H1 (cell line): Measurements from ENCODE around the gene NLN. TPM values are rescaled to one million over a fixed set of nuclear protein-coding genes. Genes with fewer than 3 reads are reported as not detected.

Experiments used
- CHD1 ChIP-seq: IDR thresholded peaks from 2 replicates; pipeline ENCODE4 v1.6.1; 2012; ENCODE audit warnings: low read depth, low read length, improper control_type of control experiment
- EGR1 ChIP-seq: IDR thresholded peaks from 2 replicates; pipeline ENCODE4 v1.6.1; 2011; ENCODE audit warnings: low read depth, low read length, borderline replicate concordance
- GABPA ChIP-seq: IDR thresholded peaks from 2 replicates; pipeline ENCODE4 v1.6.1; 2011; ENCODE audit warnings: mild to moderate bottlenecking, low read length, moderate library complexity, borderline replicate concordance; ENCODE audit not compliant: insufficient read depth
- HDAC2 ChIP-seq, 2 experiments: fragments of 300-600 bp in 1 of 2; sonication (generic) in 1 of 2; IDR thresholded peaks; 2 replicates each; pipeline ENCODE4 v1.6.1; 2011 to 2012; ENCODE audit warnings: low read depth in 2 of 2, low read length in 2 of 2, mild to moderate bottlenecking in 2 of 2, moderate library complexity in 2 of 2, borderline replicate concordance in 1 of 2, inconsistent platforms in 1 of 2
- JUND ChIP-seq: IDR thresholded peaks from 2 replicates; pipeline ENCODE4 v1.6.1; 2011; ENCODE audit warnings: mild to moderate bottlenecking, improper control_type of control experiment, low read length
- POLR2AphosphoS5 ChIP-seq: IDR thresholded peaks from 2 replicates; pipeline ENCODE4 v1.6.1; 2011; ENCODE audit warnings: low read depth, low read length
- RFX5 ChIP-seq: IDR thresholded peaks from 2 replicates; pipeline ENCODE4 v1.6.1; 2011; ENCODE audit warnings: low read depth, low read length, improper control_type of control experiment, borderline replicate concordance
- TEAD4 ChIP-seq: IDR thresholded peaks from 2 replicates; pipeline ENCODE4 v1.6.1; 2012; ENCODE audit warnings: low read depth, low read length, inconsistent platforms, mixed read lengths
- polyA plus RNA-seq, 7 experiments: library from polyadenylated mRNA; depleted of rRNA in 3 of 7; stranded (reverse) in 5 of 7; unstranded in 2 of 7; fragments of >200 nt in 5 of 7; fragments of 200-250 nt in 2 of 7; gene quantifications; 1 replicate in 5 of 7; 2 replicates in 1 of 7; 4 replicates in 1 of 7; pipeline versions ENCODE4 v1.2.1 to v1.2.3, GENCODE V29; 2011 to 2013; ENCODE audit warnings: missing spikeins in 2 of 7, mixed read lengths in 2 of 7
- total RNA-seq: library from RNA; stranded (reverse); fragmentation: NEBNext Ultra II Directional; extraction: Animal tissue kit (Norgen Biotek cat#: 25700); gene quantifications from 2 replicates; pipeline ENCODE4 v1.2.1, GENCODE V29; 2021
- TF ChIP-seq, protein P1 (sequence below): fragments of 300-600 bp; sonication (generic); IDR thresholded peaks from 2 replicates; pipeline ENCODE4 v1.7.1; 2012; ENCODE audit warnings: low read length, moderate library complexity, mild to moderate bottlenecking, inconsistent platforms; ENCODE audit not compliant: insufficient replicate concordance
- TF ChIP-seq, protein P2 (sequence below): IDR thresholded peaks from 2 replicates; pipeline ENCODE4 v1.6.1; 2011; ENCODE audit warnings: low read depth, mild to moderate bottlenecking, low read length; ENCODE audit not compliant: insufficient read depth

NLN gene
- total and polyA plus RNA-seq, 2 of the 8 experiments (the other 6 are each of a cell fraction or from before 2014, with no cell fraction given): 46.7 to 192 TPM

DNA sequence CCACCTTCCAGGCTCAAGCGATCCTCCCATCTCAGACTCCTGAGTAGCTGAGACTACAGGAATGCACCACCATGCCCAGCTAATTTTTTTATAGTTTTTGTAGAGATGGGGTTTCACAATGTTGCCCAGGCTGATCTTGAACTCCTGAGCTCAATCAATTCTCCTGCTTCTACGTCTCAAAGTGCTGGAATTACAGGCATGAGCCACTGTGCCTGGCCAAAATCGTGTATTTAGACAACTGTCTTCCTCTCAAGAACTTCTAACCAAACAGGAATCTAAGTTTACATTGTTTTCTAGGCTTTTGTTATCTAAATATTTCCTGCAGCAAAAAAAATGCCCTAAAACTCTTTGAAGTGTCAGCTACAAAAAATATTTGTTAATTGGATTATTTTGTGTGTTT is 78.8 kb downstream of the NLN start (continued):
- TF ChIP-seq, protein P1, sequence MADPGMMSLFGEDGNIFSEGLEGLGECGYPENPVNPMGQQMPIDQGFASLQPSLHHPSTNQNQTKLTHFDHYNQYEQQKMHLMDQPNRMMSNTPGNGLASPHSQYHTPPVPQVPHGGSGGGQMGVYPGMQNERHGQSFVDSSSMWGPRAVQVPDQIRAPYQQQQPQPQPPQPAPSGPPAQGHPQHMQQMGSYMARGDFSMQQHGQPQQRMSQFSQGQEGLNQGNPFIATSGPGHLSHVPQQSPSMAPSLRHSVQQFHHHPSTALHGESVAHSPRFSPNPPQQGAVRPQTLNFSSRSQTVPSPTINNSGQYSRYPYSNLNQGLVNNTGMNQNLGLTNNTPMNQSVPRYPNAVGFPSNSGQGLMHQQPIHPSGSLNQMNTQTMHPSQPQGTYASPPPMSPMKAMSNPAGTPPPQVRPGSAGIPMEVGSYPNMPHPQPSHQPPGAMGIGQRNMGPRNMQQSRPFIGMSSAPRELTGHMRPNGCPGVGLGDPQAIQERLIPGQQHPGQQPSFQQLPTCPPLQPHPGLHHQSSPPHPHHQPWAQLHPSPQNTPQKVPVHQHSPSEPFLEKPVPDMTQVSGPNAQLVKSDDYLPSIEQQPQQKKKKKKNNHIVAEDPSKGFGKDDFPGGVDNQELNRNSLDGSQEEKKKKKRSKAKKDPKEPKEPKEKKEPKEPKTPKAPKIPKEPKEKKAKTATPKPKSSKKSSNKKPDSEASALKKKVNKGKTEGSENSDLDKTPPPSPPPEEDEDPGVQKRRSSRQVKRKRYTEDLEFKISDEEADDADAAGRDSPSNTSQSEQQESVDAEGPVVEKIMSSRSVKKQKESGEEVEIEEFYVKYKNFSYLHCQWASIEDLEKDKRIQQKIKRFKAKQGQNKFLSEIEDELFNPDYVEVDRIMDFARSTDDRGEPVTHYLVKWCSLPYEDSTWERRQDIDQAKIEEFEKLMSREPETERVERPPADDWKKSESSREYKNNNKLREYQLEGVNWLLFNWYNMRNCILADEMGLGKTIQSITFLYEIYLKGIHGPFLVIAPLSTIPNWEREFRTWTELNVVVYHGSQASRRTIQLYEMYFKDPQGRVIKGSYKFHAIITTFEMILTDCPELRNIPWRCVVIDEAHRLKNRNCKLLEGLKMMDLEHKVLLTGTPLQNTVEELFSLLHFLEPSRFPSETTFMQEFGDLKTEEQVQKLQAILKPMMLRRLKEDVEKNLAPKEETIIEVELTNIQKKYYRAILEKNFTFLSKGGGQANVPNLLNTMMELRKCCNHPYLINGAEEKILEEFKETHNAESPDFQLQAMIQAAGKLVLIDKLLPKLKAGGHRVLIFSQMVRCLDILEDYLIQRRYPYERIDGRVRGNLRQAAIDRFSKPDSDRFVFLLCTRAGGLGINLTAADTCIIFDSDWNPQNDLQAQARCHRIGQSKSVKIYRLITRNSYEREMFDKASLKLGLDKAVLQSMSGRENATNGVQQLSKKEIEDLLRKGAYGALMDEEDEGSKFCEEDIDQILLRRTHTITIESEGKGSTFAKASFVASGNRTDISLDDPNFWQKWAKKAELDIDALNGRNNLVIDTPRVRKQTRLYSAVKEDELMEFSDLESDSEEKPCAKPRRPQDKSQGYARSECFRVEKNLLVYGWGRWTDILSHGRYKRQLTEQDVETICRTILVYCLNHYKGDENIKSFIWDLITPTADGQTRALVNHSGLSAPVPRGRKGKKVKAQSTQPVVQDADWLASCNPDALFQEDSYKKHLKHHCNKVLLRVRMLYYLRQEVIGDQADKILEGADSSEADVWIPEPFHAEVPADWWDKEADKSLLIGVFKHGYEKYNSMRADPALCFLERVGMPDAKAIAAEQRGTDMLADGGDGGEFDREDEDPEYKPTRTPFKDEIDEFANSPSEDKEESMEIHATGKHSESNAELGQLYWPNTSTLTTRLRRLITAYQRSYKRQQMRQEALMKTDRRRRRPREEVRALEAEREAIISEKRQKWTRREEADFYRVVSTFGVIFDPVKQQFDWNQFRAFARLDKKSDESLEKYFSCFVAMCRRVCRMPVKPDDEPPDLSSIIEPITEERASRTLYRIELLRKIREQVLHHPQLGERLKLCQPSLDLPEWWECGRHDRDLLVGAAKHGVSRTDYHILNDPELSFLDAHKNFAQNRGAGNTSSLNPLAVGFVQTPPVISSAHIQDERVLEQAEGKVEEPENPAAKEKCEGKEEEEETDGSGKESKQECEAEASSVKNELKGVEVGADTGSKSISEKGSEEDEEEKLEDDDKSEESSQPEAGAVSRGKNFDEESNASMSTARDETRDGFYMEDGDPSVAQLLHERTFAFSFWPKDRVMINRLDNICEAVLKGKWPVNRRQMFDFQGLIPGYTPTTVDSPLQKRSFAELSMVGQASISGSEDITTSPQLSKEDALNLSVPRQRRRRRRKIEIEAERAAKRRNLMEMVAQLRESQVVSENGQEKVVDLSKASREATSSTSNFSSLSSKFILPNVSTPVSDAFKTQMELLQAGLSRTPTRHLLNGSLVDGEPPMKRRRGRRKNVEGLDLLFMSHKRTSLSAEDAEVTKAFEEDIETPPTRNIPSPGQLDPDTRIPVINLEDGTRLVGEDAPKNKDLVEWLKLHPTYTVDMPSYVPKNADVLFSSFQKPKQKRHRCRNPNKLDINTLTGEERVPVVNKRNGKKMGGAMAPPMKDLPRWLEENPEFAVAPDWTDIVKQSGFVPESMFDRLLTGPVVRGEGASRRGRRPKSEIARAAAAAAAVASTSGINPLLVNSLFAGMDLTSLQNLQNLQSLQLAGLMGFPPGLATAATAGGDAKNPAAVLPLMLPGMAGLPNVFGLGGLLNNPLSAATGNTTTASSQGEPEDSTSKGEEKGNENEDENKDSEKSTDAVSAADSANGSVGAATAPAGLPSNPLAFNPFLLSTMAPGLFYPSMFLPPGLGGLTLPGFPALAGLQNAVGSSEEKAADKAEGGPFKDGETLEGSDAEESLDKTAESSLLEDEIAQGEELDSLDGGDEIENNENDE: no peak
- TF ChIP-seq CHD1 (no peak), JUND (no peak), HDAC2 (IDR thresholded peaks at IDR 0.05; ENCODE audit: borderline replicate concordance in 1 of 2, low read depth in 2 of 2, low read length in 2 of 2) (no peak), EGR1 (no peak), POLR2AphosphoS5 (no peak), TEAD4 (no peak), RFX5 (no peak), GABPA (no peak)
- TF ChIP-seq, protein P2, sequence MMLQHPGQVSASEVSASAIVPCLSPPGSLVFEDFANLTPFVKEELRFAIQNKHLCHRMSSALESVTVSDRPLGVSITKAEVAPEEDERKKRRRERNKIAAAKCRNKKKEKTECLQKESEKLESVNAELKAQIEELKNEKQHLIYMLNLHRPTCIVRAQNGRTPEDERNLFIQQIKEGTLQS: no peak
